ENCODE results near the gene C4B.
"Not testable (repeated sequence)": the region's sequence is repeated elsewhere in the genome, so short reads cannot be mapped to it uniquely, and the experiment has no call there.

The C4B gene

GRCh38 chr6:31981744-31982143 is 32.9 kb upstream of the C4B start, which contains the start of gene C4A:
TSS of gene C4A (plus strand) at chr6:31982057. CDS start at chr6:31982108, 51 bp downstream.
- DNase-seq (ENCODE audit: low read depth): not testable (repeated sequence)

DNA sequence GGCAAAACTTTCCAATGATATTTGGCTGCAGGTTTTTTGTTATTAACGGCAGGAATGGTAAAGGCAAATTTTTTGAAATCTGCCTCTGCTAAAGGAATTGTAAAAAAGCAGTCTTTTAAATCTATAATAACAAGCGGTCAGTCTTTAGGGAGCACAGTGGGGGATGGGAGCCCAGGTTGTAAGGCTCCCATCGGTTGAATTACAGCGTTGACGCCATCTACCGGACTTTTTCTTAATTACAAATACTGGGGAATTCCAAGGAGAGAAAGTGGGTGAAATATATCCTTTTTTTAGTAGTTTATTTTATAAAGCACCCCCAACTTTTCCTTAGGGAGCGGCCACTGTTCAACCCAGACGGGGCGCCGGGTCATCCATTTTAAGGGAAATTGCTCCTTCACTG is 25.2 kb upstream of the C4B start:
- DNase-seq (ENCODE audit: low read depth): not testable (repeated sequence)

- not testable (repeated sequence) for DNase-seq (ENCODE audit: low read depth)
Observed at GRCh38 chr6:31994421-31994820, 20.2 kb upstream of the C4B start.

GRCh38 chr6:31996385-31996784 is 18.2 kb upstream of the C4B start:
- not testable (repeated sequence) for DNase-seq (ENCODE audit: low read depth)

DNA sequence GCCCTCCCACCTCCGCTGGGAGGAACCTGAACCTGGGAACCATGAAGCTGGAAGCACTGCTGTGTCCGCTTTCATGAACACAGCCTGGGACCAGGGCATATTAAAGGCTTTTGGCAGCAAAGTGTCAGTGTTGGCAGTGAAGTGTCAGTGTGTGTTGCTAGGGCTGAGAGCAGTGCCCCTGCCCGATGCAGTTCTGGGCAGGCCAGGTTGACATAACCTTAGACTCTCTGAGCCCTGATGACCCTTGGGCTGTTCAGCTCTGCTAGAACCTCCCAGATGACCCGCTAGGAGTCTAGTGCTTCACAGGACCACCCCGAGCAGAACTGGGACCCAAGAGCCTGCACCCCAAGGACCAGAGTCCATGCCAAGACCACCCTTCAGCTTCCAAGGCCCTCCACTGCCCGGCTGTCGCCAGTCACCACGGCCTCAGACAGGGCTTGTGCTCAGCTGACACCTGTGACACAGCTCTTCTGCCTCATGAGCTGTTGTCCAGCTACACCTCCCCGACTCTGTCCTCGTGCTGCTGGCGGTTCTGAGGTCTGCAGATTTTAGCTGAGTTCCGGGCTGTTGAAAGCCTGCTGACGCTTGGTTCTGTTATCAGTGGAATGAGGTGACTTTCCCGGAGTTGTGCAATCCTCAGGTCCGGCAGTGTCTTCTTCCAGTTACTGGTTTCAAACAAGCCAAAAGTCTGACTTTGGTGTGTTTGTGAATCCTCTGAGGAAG is 11.9 kb upstream of the C4B start:
- DNase-seq (ENCODE audit: low read depth): not testable (repeated sequence)

DNA sequence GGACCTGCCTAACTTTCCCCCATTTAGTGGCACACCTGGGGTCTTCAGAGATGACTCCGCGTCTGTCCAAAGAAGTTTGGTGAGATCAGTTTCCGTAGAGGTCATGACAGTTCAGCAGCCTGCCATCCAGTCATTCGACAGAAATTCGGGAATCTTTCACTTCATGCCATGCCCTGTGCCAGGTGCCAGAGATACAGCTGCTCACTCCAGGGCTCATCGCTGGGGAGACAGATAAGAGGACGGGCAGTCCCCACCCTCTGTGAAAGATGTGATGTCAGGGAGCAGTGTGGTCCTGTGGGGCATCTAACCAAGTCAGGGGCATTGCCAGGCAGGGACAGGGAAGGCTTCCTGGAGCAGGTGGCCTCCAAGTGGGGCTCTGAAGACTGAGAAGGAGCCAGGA is 11.3 kb upstream of the C4B start:
- DNase-seq (ENCODE audit: low read depth): not testable (repeated sequence)

DNA sequence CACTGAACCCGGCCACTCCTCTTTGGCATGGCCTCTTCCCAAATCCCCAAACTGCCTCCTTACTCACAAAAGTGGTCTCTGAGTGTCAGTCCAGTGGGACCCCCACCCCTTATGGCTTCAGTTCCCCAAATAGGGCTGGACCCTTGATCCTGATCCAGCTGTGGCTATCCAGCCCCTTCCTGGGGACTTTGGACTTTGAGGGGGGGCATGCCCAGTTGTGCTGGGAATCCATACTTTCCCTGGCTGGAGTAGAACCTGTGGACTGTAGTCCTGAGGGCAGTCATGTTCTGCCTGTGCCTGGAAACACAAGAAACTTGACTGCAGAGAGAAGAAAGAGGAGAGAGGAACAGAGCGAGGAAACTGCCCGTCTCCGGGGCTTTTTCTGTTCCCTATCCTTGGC is 10.2 kb upstream of the C4B start:
- not testable (repeated sequence) for DNase-seq (ENCODE audit: low read depth)

GRCh38 chr6:32004864-32005537 is 9.6 kb upstream of the C4B start:
- DNase-seq (ENCODE audit: low read depth): not testable (repeated sequence)

DNA sequence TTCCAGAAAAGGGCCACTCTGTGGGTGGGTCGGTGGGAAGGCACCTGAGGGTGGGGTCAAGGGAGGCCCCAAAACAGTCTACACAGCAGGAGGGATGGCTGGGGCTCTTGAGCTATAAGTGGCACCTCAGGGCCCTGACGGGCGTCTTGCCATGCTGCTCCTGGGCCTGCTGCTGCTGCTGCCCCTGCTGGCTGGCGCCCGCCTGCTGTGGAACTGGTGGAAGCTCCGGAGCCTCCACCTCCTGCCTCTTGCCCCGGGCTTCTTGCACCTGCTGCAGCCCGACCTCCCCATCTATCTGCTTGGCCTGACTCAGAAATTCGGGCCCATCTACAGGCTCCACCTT is 9.1 kb upstream of the C4B start:
- not testable (repeated sequence) for DNase-seq (ENCODE audit: low read depth)

DNA sequence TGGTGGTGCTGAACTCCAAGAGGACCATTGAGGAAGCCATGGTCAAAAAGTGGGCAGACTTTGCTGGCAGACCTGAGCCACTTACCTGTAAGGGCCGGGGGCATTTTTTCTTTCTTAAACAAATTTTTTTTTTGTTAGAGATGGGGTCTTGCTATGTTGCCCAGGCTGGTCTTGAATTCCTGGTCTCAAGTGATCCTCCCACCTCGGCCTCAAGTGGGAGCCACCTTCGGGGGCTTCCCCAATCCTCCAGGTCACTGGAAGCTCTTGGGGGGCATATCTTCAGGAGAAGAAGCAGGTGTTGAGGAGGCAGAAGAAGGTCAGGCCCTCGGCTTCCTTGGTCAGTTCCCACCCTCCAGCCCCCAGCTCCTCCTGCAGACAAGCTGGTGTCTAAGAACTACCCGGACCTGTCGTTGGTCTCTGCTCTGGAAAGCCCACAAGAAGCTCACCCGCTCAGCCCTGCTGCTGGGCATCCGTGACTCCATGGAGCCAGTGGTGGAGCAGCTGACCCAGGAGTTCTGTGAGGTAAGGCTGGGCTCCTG is 8.5 kb upstream of the C4B start:
- DNase-seq (ENCODE audit: low read depth): not testable (repeated sequence)

DNA sequence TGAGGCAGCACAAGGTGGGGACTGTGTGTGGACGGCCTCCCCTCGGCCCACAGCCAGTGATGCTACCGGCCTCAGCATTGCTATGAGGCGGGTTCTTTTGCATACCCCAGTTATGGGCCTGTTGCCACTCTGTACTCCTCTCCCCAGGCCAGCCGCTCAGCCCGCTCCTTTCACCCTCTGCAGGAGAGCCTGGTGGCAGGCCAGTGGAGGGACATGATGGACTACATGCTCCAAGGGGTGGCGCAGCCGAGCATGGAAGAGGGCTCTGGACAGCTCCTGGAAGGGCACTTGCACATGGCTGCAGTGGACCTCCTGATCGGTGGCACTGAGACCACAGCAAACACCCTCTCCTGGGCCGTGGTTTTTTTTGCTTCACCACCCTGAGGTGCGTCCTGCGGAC is 7.5 kb upstream of the C4B start:
- DNase-seq (ENCODE audit: low read depth): not testable (repeated sequence)

GRCh38 chr6:32008037-32008436 is 6.6 kb upstream of the C4B start:
- DNase-seq (ENCODE audit: low read depth): not testable (repeated sequence)

GRCh38 chr6:32008616-32009015 is 6.0 kb upstream of the C4B start:
- DNase-seq (ENCODE audit: low read depth): not testable (repeated sequence)

DNA sequence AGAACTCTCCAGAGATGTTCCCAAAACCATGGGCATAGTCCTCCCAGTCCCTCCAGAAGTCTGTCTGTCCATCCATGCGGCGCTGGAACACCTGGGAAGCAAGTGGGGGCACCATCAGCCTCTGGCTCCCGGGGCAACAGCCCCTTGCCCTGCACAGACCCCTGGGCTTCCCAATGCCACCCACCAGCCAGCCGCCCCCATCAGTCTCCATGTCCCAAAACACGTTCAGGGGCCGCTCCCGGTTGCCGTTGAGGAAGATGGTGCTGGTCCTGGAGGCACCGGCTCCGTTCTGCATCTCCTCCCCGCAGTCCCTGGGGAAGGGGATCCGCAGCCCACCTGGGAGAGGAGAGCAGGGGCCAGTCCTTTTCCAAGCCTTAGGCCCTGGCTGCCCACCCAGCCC is 5.1 kb upstream of the C4B start:
- DNase-seq (ENCODE audit: low read depth): not testable (repeated sequence)

- DNase-seq (ENCODE audit: low read depth): not testable (repeated sequence)
Observed at GRCh38 chr6:32010856-32011530, 3.6 kb upstream of the C4B start.

DNA sequence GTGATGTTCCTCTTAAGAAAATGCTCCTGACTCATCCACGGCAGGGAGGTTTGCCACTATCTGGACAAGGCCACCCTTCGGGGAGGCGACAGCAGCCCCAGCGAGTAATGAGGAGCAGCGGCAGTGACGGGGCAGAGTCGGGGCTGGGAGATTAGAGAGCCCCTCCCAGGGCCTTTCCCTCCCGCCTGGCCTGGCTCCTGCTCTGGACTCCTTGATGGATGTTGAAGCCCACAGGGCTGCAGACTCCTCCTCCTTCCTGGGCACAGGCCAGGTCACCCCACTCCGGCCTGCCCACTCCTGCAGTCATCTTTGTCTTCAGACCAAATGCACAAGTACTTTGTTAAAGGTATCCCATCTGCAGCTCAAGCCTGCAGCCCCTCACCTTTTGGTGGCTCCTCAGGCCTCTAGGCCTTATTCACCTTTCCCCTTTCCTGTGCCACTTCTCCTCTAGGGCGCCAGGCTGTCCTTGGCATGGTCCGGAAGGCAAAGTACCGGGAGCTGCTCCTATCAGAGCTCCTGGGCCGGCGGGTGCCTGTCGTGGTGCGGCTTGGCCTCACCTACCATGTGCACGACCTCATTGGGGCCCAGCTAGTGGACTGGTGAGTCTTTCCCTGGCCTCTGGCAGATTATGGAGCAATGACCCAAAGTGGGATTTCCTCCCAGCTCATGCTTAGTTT is 1.5 kb upstream of the C4B start:
- DNase-seq (ENCODE audit: low read depth): not testable (repeated sequence)

- not testable (repeated sequence) for DNase-seq (ENCODE audit: low read depth)
Observed at GRCh38 chr6:32013738-32014137, 857 bp upstream of the C4B start.

DNA sequence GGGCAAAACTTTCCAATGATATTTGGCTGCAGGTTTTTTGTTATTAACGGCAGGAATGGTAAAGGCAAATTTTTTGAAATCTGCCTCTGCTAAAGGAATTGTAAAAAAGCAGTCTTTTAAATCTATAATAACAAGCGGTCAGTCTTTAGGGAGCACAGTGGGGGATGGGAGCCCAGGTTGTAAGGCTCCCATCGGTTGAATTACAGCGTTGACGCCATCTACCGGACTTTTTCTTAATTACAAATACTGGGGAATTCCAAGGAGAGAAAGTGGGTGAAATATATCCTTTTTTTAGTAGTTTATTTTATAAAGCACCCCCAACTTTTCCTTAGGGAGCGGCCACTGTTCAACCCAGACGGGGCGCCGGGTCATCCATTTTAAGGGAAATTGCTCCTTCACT is 7.5 kb downstream of the C4B start:
- DNase-seq (ENCODE audit: low read depth): not testable (repeated sequence)

- DNase-seq (ENCODE audit: low read depth): not testable (repeated sequence)
Observed at GRCh38 chr6:32028631-32029030, 14.0 kb downstream of the C4B start.

DNA sequence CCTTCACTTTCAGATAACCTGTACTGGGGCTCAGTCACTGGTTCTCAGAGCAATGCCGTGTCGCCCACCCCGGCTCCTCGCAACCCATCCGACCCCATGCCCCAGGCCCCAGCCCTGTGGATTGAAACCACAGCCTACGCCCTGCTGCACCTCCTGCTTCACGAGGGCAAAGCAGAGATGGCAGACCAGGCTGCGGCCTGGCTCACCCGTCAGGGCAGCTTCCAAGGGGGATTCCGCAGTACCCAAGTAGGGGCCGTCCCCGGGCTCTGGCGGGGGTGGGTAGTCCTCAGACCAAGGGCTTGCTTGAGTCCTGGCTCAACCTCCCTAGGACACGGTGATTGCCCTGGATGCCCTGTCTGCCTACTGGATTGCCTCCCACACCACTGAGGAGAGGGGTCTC is 15.0 kb downstream of the C4B start:
- not testable (repeated sequence) for DNase-seq (ENCODE audit: low read depth)

- DNase-seq (ENCODE audit: low read depth): not testable (repeated sequence)
Observed at GRCh38 chr6:32035283-32036013, 20.9 kb downstream of the C4B start.
